NB4 (cell line): ENCODE measurements around the gene SHC2.
"Not testable (repeated sequence)": the region's sequence is repeated elsewhere in the genome, so short reads cannot be mapped to it uniquely, and the experiment has no call there.

Experiments
- DNase-seq: peaks from one replicate; pipeline ENCODE4 v3.0.0; 2010; ENCODE audit warnings: low read depth
- H3K4me3 ChIP-seq: one replicate; pipeline ENCODE4 v1.5.1; 2011; ENCODE audit warnings: mild to moderate bottlenecking, low read depth, low read length, moderate library complexity
- CTCF ChIP-seq: IDR thresholded peaks from one replicate; pipeline ENCODE4 v1.5.1; 2012; ENCODE audit warnings: low read depth, low read length
- MAX ChIP-seq: IDR thresholded peaks from 2 replicates; pipeline ENCODE4 v1.6.1; 2011; ENCODE audit warnings: low read depth, low read length
- MYC ChIP-seq: IDR thresholded peaks from 2 replicates; pipeline ENCODE4 v1.6.1; 2011; ENCODE audit warnings: low read depth, low read length
- POLR2A ChIP-seq: IDR thresholded peaks from 2 replicates; pipeline ENCODE4 v1.6.1; 2011; ENCODE audit warnings: mild to moderate bottlenecking; ENCODE audit not compliant: insufficient read length; ENCODE audit errors: extremely low read depth

The SHC2 gene

GRCh38 chr19:388691-389090 is 72.1 kb downstream of the SHC2 start:
- no peak for DNase-seq
- no peak overlapping the region for H3K4me3 ChIP-seq
- TF ChIP-seq POLR2A (no peak), MYC (no peak), MAX (no peak), CTCF (no peak)

GRCh38 chr19:387777-388176 is 73.1 kb downstream of the SHC2 start:
- TF ChIP-seq MYC (no peak), POLR2A (no peak), CTCF (no peak), MAX (no peak)
- DNase-seq: no peak
- no peak overlapping the region for H3K4me3 ChIP-seq

- not testable (repeated sequence) for H3K4me3 ChIP-seq, DNase-seq
Measured at GRCh38 chr19:386632-387301, 74.1 kb downstream of the SHC2 start.

DNA sequence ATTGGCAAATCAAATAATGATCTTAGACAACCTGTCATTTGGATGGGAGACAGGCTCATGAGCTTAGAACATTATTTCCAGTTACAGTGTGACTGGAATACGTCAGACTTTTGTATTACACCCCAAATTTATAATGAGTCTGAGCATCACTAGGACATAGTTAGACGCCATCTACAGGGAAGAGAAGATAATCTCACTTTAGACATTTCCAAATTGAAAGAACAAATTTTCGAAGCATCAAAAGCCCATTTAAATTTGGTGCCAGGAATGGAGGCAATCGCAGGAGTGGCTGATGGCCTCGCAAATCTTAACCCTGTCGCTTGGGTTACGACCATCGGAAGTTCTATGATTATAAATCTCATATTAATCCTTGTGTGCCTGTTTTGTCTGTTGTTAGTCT is 74.6 kb downstream of the SHC2 start:
- DNase-seq, H3K4me3 ChIP-seq: not testable (repeated sequence)

- no peak overlapping the region for H3K4me3 ChIP-seq
- no peak for DNase-seq
- no peak for TF ChIP-seq MYC
- no peak for TF ChIP-seq MAX
- TF ChIP-seq CTCF: no peak
- TF ChIP-seq POLR2A: no peak
Measured at GRCh38 chr19:384799-385169, 76.0 kb downstream of the SHC2 start.

- peak; percentile 20 for DNase-seq
- H3K4me3 ChIP-seq: no peak overlapping the region
- no peak for TF ChIP-seq MYC
- TF ChIP-seq MAX: no peak
- no peak for TF ChIP-seq CTCF
- TF ChIP-seq POLR2A: no peak
Measured at GRCh38 chr19:383922-384798, 76.7 kb downstream of the SHC2 start.
